OCI-LY3 (cell line): ENCODE results near the gene PAMR1.

Experiments
- EZH2phosphoT487 ChIP-seq: fragments of 200-600 bp; shearing (Covaris generic); IDR thresholded peaks from 2 replicates; pipeline ENCODE4 v1.6.1; 2018; ENCODE audit warnings: antibody characterized with exemption, mixed run types, low read depth
- TF ChIP-seq, protein P1 (sequence below): fragments of 200-600, 300-600 bp; sonication (generic); IDR thresholded peaks from 2 replicates; pipeline ENCODE4 v1.5.1; 2014; ENCODE audit warnings: antibody characterized with exemption, low read length, low read depth

DNA sequence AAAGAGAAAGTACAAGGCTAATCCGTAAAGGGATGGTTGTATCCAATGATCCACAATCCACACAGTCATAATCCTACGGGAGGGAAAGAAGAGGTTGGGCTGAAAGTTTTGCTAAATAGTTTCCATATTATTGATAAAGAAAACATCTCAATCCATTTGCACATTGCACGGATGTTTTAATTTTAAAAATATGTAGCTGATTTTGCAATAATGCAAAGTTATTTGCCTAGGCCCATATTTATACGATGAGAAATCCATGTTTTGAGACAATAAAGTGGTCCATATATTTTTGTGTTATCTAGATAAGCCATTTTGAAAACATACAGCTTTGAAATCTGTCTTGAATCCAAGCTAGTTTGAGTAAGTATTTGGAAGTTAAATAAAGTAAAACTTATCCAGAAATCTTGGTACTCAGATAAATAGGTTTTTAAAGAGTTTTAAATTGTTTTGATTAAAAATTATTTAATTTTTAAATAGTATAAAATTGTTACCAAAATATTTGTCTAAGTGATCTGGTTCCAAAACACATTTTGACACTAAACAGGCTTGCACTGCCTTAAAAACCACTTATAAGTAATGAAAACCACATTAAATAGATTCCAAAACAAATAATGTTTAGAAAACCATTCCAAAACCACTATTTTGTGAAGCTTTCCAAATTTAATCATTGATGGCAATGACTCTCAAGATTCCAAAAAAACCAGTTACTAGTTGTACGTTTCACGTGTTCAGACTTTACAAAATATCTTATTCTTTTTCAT, 38.2 kb upstream of the PAMR1 start:
- TF ChIP-seq, protein P1, sequence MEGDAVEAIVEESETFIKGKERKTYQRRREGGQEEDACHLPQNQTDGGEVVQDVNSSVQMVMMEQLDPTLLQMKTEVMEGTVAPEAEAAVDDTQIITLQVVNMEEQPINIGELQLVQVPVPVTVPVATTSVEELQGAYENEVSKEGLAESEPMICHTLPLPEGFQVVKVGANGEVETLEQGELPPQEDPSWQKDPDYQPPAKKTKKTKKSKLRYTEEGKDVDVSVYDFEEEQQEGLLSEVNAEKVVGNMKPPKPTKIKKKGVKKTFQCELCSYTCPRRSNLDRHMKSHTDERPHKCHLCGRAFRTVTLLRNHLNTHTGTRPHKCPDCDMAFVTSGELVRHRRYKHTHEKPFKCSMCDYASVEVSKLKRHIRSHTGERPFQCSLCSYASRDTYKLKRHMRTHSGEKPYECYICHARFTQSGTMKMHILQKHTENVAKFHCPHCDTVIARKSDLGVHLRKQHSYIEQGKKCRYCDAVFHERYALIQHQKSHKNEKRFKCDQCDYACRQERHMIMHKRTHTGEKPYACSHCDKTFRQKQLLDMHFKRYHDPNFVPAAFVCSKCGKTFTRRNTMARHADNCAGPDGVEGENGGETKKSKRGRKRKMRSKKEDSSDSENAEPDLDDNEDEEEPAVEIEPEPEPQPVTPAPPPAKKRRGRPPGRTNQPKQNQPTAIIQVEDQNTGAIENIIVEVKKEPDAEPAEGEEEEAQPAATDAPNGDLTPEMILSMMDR: no peak
- TF ChIP-seq EZH2phosphoT487: no peak
